Stomach (tissue), 4 donors: ENCODE measurements around the gene TPPP.

Source experiments
- CTCF ChIP-seq, 7 experiments: fragments of 450-650 bp in 4 of 7; fragments of 200-600 bp in 3 of 7; sonication (generic) in 3 of 7; IDR thresholded peaks; one replicate each; pipeline ENCODE4 v1.5.1; 2016 to 2019; ENCODE audit warnings: antibody characterized with exemption in 7 of 7, control low read depth in 2 of 7, mild to moderate bottlenecking in 1 of 7
- EP300 ChIP-seq: sonication (generic); formaldehyde crosslinking; IDR thresholded peaks from one replicate; pipeline ENCODE4 v1.6.1; 2017; ENCODE audit warnings: antibody characterized with exemption
- POLR2A ChIP-seq, 4 donors: fragments of 450-650 bp; IDR thresholded peaks; one replicate each; pipeline ENCODE4 v1.6.1; 2016; ENCODE audit warnings: antibody characterized with exemption in 4 of 4, control low read depth in 2 of 4, mild to moderate bottlenecking in 1 of 4, moderate library complexity in 1 of 4

DNA sequence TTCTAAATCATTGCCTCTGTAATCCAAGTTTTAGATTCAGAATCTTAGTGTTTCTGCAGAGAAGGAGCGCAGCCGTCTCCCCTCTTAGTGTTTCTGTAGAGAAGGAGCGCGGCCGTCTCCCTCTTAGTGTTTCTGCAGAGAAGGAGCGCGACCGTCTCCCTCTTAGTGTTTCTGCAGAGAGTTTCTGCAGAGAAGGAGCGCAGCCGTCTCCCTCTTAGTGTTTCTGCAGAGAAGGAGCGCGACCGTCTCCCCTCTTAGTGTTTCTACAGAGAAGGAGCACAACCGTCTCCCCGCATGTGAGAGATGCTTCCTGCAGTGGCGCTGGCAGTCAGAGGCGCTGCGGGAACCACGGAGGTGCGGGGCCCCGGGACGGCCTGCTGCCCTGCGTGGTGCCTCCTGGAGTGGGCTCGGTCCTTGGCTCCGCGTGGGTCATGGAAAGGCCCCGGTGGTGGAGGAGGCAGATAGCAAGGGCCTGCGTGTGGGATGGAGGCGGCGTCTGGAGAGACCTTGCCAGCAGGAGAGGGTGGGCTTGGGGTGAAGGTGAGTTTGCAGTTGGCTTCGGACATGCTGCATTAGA lies 70.1 kb downstream of the TPPP start:
- TF ChIP-seq CTCF (IDR thresholded peaks at IDR 0.05) = no peak
- TF ChIP-seq POLR2A (IDR thresholded peaks at IDR 0.05) = no peak
- TF ChIP-seq EP300 = no peak
